Stimulated activated CD8-positive, alpha-beta memory T cell treated with anti-CD3 and anti-CD28 coated beads, Interleukin-2, amount 100 ng/mL, for 48 hours (primary cell): ENCODE results near the gene LCLAT1.

Source experiments
- DNase-seq, 2 donors: peaks; one replicate each; pipeline ENCODE4 v3.0.0-alpha.2; 2020; ENCODE audit warnings: low read depth in 2 of 2

The LCLAT1 gene

GRCh38 chr2:30514848-30515435, 67.9 kb downstream of the LCLAT1 start:
- DNase-seq, result no peak

- DNase-seq, result no peak
Observed at GRCh38 chr2:30516166-30516565, 69.1 kb downstream of the LCLAT1 start.

- DNase-seq, result no peak
Observed at GRCh38 chr2:30519796-30520195, 72.8 kb downstream of the LCLAT1 start.

GRCh38 chr2:30522421-30522820, 75.4 kb downstream of the LCLAT1 start:
- no peak for DNase-seq

GRCh38 chr2:30527411-30527810, 80.4 kb downstream of the LCLAT1 start:
- DNase-seq, result no peak

DNA sequence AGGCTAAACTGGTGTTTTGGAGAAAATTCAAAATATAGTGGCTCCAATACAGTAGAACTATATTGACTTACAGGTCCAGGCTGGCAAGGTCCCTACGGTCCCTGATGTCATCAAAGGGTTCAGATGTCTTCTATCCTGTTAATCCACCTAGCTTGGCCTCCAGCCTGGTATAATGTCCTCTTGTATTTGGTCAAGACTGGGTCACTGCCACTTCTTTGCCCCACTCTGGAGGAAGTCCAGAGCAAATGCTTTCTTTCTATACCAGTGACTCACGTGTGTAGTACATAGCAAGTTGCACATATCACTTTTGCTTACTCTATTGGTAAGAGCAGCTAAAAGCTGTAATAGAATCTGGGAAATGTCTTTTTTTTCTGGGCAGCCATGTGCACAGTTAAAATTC, 80.8 kb downstream of the LCLAT1 start:
- no peak for DNase-seq

GRCh38 chr2:30530346-30530745, 83.3 kb downstream of the LCLAT1 start:
- DNase-seq, result no peak

DNA sequence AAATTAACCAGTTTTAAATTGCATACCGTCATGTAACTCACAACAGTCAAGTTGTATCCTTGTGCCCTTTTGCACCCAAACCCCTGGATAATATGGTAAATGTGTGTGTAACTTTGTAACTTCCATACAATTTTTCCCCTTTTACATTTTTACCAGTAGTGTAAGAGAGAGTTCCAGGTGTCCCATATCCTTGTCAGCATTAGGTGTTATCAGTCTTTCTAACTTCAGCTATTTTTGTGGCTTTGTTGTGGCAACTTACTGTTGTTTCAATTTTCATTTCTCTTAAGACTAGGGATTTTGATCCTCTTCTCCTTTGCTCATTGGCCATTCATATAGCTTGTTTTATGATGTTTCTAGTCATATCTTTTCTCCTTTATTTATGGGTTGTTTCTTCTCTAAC, 94.6 kb downstream of the LCLAT1 start:
- no peak for DNase-seq

DNA sequence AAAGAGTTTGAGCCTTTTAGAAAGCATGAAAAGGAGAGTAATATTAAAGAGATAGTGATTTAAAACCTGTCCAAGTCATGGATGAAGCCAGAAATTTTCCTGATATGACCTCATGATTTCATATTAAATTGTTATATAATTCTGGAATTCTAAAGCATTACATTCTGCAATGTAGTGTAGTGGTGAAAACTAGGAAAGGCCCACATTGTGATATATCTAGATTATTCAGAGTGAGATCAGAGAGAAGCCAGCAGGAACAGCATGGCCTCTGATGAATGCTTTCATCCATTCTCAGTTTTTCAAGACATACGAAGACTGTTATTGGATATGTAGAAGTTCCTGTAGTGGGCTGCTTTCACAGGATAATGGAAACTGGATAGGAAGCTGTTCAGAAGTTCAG, 98.8 kb downstream of the LCLAT1 start:
- no peak for DNase-seq

DNA sequence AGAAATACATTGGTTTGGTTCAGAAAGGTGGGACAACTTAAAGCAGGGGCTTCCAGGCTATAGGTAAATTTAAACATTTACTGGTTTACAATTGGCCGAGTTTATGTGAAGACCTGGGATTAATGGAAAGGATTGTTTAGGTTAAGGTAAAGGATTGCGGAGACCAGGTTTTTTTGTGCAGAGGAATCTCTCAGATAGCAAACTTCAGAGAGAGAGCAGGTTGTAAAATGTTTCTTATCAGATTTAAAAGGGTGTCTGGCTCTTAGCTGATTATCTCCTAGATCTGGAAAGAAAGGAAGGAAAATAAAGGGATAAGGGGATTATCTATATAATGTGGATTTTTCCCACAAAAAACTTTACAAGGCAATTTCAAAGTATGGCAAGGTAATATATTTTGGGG, 101.3 kb downstream of the LCLAT1 start:
- DNase-seq, result no peak

DNA sequence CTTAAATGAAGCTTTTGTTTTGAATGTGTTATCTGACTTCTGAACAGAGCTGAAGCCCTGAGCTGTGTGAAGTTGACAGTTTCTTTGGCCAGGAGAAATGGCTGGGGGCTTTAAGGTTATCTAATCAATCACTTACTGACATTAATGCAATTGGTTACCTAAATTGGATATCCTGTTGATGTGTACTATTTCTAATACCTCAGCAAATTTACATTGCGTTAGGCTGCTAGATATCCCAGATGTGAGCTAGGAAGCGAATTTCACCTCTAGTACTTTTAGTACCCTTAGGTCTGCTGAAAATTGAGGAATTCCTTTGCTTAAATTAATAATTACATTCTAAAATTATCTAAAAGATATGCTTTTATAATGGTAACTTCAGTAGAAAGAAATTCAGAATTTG, 102.0 kb downstream of the LCLAT1 start:
- no peak for DNase-seq

DNA sequence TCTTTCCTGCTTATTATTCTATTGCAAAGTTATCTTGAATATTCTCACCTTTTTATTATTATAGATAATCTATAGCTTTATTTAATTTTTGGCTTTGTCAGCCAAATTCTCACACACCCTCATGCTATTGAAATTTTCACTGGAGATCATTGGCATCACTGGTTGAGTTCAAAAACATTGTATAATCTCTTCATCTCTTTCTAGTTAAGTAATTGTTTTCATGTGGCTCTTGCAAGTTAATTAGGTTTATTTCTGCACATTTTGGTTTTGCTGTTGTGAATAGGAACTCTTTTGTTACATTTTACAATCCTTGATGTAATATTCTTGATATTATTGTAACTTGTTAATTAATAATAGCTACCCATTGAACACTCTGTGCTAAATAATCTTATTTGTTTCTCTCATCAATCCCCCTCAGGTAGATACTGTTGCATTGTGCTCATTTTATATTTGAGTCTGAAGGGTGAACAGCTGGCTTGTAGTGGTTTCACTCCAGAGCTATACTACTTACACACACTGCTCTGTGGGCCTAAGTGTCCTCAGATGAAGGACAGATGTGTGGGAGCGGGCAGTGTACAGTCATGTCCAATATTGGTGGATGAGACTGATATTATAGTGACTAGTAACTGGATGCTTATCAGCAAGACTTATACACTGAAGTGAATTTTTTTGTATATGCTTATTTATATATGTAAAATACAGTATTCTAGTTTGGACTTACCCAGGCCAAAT, 112.7 kb downstream of the LCLAT1 start:
- DNase-seq, result no peak

DNA sequence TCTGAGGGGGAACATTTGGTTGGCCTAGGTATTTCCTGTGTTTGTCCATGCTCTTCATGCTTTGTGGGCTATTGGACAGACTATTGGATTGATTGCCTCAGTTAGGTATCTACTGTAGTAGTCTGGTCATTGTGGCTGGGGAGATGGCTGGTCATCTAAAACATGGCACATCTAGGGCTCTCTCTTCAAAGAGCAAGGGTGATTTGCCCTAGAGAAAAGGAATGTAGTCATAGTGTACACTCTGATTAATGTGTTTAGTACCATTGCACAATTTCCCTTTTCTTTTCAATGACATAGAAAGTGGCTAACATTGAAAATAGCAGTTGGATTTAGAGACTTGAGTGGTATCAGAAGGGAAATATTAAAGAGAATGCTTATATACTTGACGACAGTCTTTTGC, 114.3 kb downstream of the LCLAT1 start:
- DNase-seq, result no peak

DNA sequence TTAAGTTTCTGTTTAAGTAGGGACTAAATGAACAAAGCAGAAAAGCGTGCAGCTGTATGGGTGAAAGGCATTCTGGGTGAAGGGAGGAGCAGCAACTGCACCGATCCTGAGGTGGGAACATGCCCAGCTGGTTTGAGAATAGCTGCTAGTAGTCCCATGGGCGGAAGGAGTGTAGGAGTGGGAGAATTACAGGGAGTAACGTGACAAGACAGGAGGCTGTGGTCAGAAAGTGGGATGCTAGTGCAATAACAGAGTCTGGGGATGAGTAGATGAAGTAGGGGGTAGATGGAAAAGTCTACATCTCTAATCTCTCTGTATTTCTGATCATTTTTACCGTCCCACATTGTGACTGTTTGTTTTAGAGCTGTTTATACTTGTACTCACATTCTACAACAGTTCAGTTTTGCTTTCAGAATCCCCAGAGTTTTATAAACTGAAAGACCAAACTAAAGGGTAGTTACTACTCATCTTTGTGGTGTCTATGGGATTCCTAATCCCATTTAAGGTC, 118.9 kb downstream of the LCLAT1 start:
- no peak for DNase-seq

DNA sequence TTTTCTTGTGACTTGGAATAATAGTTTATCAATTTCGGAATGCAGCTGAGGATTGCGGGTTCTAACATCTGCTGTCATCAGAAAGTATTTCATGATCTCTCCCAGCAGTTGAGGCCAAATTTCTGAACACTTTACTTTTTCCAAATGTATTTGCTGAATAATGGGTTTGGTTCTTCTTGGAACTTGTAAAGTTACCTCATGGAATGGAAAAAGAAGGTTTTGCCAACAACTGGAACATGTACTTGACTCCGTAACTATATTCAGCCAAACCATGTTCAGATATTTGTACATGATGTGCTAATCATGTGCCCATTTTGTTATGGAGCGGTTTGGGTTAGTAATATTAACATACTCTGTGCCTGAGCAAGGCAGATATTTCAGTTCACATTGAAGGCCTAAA, 119.6 kb downstream of the LCLAT1 start:
- DNase-seq, result no peak

- no peak for DNase-seq
Observed at GRCh38 chr2:30567317-30567716, 120.3 kb downstream of the LCLAT1 start.

GRCh38 chr2:30569946-30570345, 122.9 kb downstream of the LCLAT1 start:
- no peak for DNase-seq

- DNase-seq, result no peak
Observed at GRCh38 chr2:30577151-30577550, 130.1 kb downstream of the LCLAT1 start.

DNA sequence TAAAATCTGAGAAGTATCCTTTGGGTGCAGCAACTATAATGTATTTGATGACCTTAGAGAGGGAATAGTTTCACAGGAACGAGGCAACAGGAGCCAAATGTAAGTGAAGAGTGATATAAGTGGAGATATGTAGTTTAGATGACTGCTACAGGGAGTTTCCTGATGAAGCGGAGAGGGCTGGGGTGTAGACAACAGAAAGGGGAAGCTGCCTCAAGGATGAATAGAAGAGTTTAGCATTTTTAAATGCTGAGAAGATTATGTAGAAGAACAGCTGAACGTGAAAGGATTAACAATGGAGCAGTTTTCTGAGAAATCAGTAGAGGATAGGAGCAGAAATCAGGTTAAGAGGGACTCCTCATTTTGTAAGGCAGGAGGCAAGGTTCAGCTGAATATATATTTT, 133.3 kb downstream of the LCLAT1 start:
- DNase-seq, result no peak

- no peak for DNase-seq
Observed at GRCh38 chr2:30582521-30582920, 135.5 kb downstream of the LCLAT1 start.

DNA sequence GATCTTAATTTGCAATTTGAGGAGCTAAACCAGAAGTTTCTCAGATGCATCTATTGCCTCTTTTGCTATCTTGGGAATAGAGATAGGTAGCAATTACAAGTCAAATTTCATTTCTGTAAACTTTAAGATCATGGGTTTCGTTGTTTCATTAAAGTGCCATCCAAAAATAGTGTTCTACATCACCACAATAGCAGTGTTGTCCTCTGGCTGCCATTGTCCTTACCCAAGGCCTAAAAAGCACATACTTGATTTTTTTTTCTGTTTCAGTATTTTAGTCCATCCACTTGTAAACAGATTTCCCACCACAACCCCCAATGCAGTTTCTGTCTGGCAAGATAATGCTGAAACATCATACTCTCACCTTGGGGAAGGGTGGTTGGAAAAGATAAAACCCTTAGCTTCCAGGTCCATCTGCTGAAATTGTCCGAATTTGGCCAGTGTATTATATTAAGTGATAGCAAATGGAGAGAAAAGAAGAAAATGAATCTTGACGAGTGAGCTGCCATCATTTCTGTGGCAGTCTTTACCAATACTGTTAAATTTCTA, 136.2 kb downstream of the LCLAT1 start:
- DNase-seq, result no peak

- no peak for DNase-seq
Observed at GRCh38 chr2:30584116-30584515, 137.1 kb downstream of the LCLAT1 start.

DNA sequence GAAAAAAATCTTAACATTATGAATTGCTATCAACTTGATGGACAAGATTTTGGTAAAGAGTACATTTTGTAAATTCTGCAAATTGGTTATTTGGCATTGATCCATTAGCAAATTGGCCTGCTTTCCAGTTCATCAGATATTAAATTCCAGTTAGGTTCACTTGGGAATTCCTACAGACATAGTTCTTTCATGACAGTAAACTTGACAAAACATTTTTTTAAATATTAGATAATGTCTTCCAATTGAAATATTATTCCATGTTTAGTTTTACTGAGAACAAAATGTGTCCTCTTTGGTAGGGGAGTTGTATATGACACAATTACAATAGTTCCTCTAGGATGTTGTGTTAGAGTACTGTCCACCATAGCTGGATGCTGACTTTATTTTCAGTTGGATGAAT, 141.9 kb downstream of the LCLAT1 start:
- DNase-seq, result no peak
